GM18511 (cell line): ENCODE measurements around the gene MAP2K5.

Experiments used
- ATAC-seq: cut with Tn5 transposase; IDR thresholded peaks from one replicate; pipeline ENCODE4 v1.9.1; 2021; ENCODE audit warnings: mild to moderate bottlenecking, moderate library complexity; ENCODE audit not compliant: unreplicated experiment

MAP2K5 gene

GRCh38 chr15:67852418-67852817 lies 309.9 kb downstream of the MAP2K5 start:
- ATAC-seq: no peak

GRCh38 chr15:67853454-67853853 lies 311.0 kb downstream of the MAP2K5 start:
- ATAC-seq: no peak

- no peak for ATAC-seq
These were observed 311.9 kb downstream of the MAP2K5 start for GRCh38 chr15:67854358-67854757.

GRCh38 chr15:67855842-67856241 lies 313.3 kb downstream of the MAP2K5 start:
- no peak for ATAC-seq
